SH-SY5Y (cell line): ENCODE measurements around the gene MRPL39.

ENCODE experiments used
- GATA2 ChIP-seq: IDR thresholded peaks from 2 replicates; pipeline ENCODE4 v1.6.1; 2011; ENCODE audit warnings: mild to moderate bottlenecking, low read depth, low read length
- GATA3 ChIP-seq: IDR thresholded peaks from 2 replicates; pipeline ENCODE4 v1.6.1; 2011; ENCODE audit warnings: low read depth, mild to moderate bottlenecking, low read length, moderate library complexity

GRCh38 chr21:25560891-25561290, 46.4 kb downstream of the MRPL39 start:
- TF ChIP-seq GATA2 = no peak
- TF ChIP-seq GATA3 = no peak
